Heart left ventricle (tissue), 16 donors: ENCODE measurements around the gene CDK5RAP3. TPM values are rescaled to one million over a fixed set of nuclear protein-coding genes. Genes with fewer than 3 reads are reported as not detected.

ENCODE experiments used
- ATAC-seq, 4 donors: fragments of 200-7000 bp; cut with Tn5 transposase; one replicate each; pipeline ENCODE4 v1.9.1; 2020 to 2022; ENCODE audit warnings: moderate library complexity in 4 of 4, mild to moderate bottlenecking in 3 of 4, moderate number of reproducible peaks in 1 of 4
- DNase-seq, 5 donors: peaks; one replicate each; pipeline ENCODE4 v3.0.0-alpha.2; 2020
- H3K27ac ChIP-seq, 12 donors: fragments of 200-600 bp; sonication (generic) in 4 of 12; one replicate each; pipeline versions ENCODE4 v1.5.0 to v1.8.0; 2016 to 2022; ENCODE audit warnings: mild to moderate bottlenecking in 2 of 12
- H3K27me3 ChIP-seq, 9 donors: fragments of 200-600 bp; sonication (generic) in 2 of 9; one replicate each; pipeline versions ENCODE4 v1.5.1 to v1.8.0; 2016 to 2022; ENCODE audit warnings: mild to moderate bottlenecking in 3 of 9
- H3K36me3 ChIP-seq, 9 donors: fragments of 200-600 bp; sonication (generic) in 2 of 9; one replicate each; pipeline versions ENCODE4 v1.5.0 to v1.8.0; 2018 to 2022; ENCODE audit warnings: mild to moderate bottlenecking in 2 of 9
- H3K4me1 ChIP-seq, 12 donors: fragments of 200-600 bp; sonication (generic) in 4 of 12; one replicate each; pipeline versions ENCODE4 v1.5.0 to v1.8.0; 2016 to 2022; ENCODE audit warnings: mild to moderate bottlenecking in 3 of 12
- H3K4me3 ChIP-seq, 12 donors: fragments of 200-600 bp; sonication (generic) in 4 of 12; one replicate each; pipeline versions ENCODE4 v1.5.0 to v1.8.0; 2017 to 2022; ENCODE audit warnings: mild to moderate bottlenecking in 9 of 12, moderate library complexity in 4 of 12
- H3K9me3 ChIP-seq, 12 donors: fragments of 200-600 bp; sonication (generic) in 4 of 12; one replicate each; pipeline versions ENCODE4 v1.5.0 to v1.8.0; 2016 to 2022; ENCODE audit warnings: mild to moderate bottlenecking in 1 of 12
- CTCF ChIP-seq, 12 donors: fragments of 200-600 bp; sonication (generic) in 4 of 12; IDR thresholded peaks; one replicate each; pipeline versions ENCODE4 v1.5.0 to v1.8.0; 2018 to 2022; ENCODE audit warnings: antibody characterized with exemption in 12 of 12, mild to moderate bottlenecking in 5 of 12
- POLR2A ChIP-seq, 2 donors: fragments of 450-650 bp; IDR thresholded peaks; one replicate each; pipeline ENCODE4 v1.6.1; 2017; ENCODE audit warnings: antibody characterized with exemption in 2 of 2, mild to moderate bottlenecking in 2 of 2, moderate library complexity in 2 of 2
- WGBS, 4 donors: extraction: QIAGEN DNeasy Blood & Tissue Kit in 2 of 4; methylation state at CpG; one replicate each; pipeline versions ENCODE4 v1.1.5 to v1.1.7; 2013 to 2018; 5-methylcytosine and 5-hydroxymethylcytosine counted together
- intact Hi-C, 10 donors: fragments of 100-400 bp; cut with DNase I; formaldehyde crosslinking; loops; one replicate each; pipeline versions ENCODE4 v1.11.1 to v1.14.2; 2022
- polyA plus RNA-seq, 2 donors: library from polyadenylated mRNA; stranded (reverse); fragments of 200-250 nt; gene quantifications; one replicate each; pipeline ENCODE4 v1.2.3, GENCODE V29; 2013
- total RNA-seq, 9 donors: library from RNA; depleted of rRNA in 2 of 9; stranded (reverse); fragments of >200 nt in 2 of 9; fragmentation: NEBNext Ultra II Directional in 3 of 9; extraction: Animal tissue kit (Norgen Biotek cat#: 25700) in 3 of 9; gene quantifications; one replicate each; pipeline versions ENCODE4 v1.1.0 to v1.2.4, GENCODE V29; 2016 to 2023
- donor health status: ischemic (EF 13 %, LVEDD 7.1; RV severe dilation, severe dysfunction).
- donor health status: healthy with polysubstance abuse.
- donor health status: DM: no; HTN: yes; CAD: no.
- donor health status: DM: no; HTN: no; CAD: no.
- donor health status: ischemic (EF 25% LVEDD 6.9; RV normal size, moderate dysfunction).
- donor health status: ischemic (EF 25% LVEDD 5.7; RV mildly dilated, moderate dysfunction).
- donor health status: healthy.
- donor health status: DM: yes; HTN: yes; CAD: no.
- donor health status: ischemic (EF 35%, LVEDD 5.7; RV mildly dilated, moderate dysfunction).
- donor health status: nonischemic (EF 11% LVEDD 7.7; RV severe dilation, severe dysfunction).
- donor health status: DM: yes; HTN: yes; CAD: no.
- donor health status: PGD.
- donor health status: ischemic (EF 29% LVEDD 5.4; RV normal size, mild dysfunction).
- donor health status: nonischemic (EF 23%, LVEDD 6.1; RV moderate dilation, normal function).

The CDK5RAP3 gene
- total and polyA plus RNA-seq, 11 donors: 41.2 to 80.9 (median 53.8) TPM

GRCh38 chr17:48002266-48002915, 31.5 kb downstream of the CDK5RAP3 start:
- no peaks in the 10 kb centered on the region for H3K27me3 ChIP-seq
- DNase-seq: peak in 2 of 5 donors; percentile 9 to 20
- TF ChIP-seq POLR2A (IDR thresholded peaks at IDR 0.05) (no peak), CTCF (IDR thresholded peaks at IDR 0.05) (no peak)
- H3K4me1 ChIP-seq: peaks cover 0 to 60% (median 8%) of the 10 kb centered on the region in 12 donors
- intact Hi-C loops: no loop called here
- ATAC-seq: peak in 3 of 4 donors; percentile 75 to 83 (median 77)
- H3K36me3 ChIP-seq: no peaks in the 10 kb centered on the region
- H3K9me3 ChIP-seq: no peaks in the 10 kb centered on the region
- H3K27ac ChIP-seq: peak overlapping the region in 11 of 12 donors; percentile 24 to 94 (median 50)
- 41 to 53% (median 48%) methylated on average over 4 of the region's 4 CpGs for WGBS, 4 donors
- no peak overlapping the region for H3K4me3 ChIP-seq

GRCh38 chr17:48002916-48003416, 32.1 kb downstream of the CDK5RAP3 start:
- no peak for ATAC-seq

GRCh38 chr17:48003417-48004151, 32.7 kb downstream of the CDK5RAP3 start:
- no peaks in the 10 kb centered on the region for H3K9me3 ChIP-seq
- no peak overlapping the region for H3K4me3 ChIP-seq
- no peak for TF ChIP-seq CTCF (IDR thresholded peaks at IDR 0.05)
- TF ChIP-seq POLR2A (IDR thresholded peaks at IDR 0.05): no peak
- intact Hi-C loops: no loop called here
- no peaks in the 10 kb centered on the region for H3K36me3 ChIP-seq
- 78 to 88% (median 84%) methylated on average over 14 to 17 of the region's 17 CpGs for WGBS, 4 donors
- H3K4me1 ChIP-seq: peaks cover 0 to 60% (median 8%) of the 10 kb centered on the region in 12 donors
- H3K27me3 ChIP-seq: peaks cover 0 to 7% (median 0%) of the 10 kb centered on the region in 9 donors
- no peak for ATAC-seq
- peak overlapping the region in 3 of 12 donors; percentile 48 to 94 (median 61) for H3K27ac ChIP-seq
- peak in 1 of 5 donors; percentile 17 for DNase-seq

More at GRCh38 chr17:48002916-48003416, 32.1 kb downstream of the CDK5RAP3 start:
- Histone ChIP-seq H3K27me3 (peaks cover 0 to under 1% (median 0%) of the 10 kb centered on the region in 9 donors), H3K9me3 (no peaks in the 10 kb centered on the region), H3K4me3 (no peak overlapping the region), H3K36me3 (no peaks in the 10 kb centered on the region), H3K4me1 (peaks cover 0 to 60% (median 8%) of the 10 kb centered on the region in 12 donors), H3K27ac (peak overlapping the region in 7 of 12 donors; percentile 24 to 94 (median 50))
- intact Hi-C loops: no loop called here
- peak in 1 of 5 donors; percentile 14 for DNase-seq
- TF ChIP-seq POLR2A (IDR thresholded peaks at IDR 0.05) (no peak), CTCF (IDR thresholded peaks at IDR 0.05) (no peak)
- WGBS, 4 donors: 57 to 75% (median 62%) methylated on average over 4 to 7 of the region's 7 CpGs

- Histone ChIP-seq H3K36me3 (no peaks in the 10 kb centered on the region), H3K27ac (peak overlapping the region in 1 of 12 donors; percentile 94), H3K9me3 (no peaks in the 10 kb centered on the region), H3K27me3 (peaks cover 0 to 19% (median 0%) of the 10 kb centered on the region in 9 donors), H3K4me3 (no peak overlapping the region), H3K4me1 (peaks cover 0 to 55% (median 8%) of the 10 kb centered on the region in 12 donors)
- no peak for TF ChIP-seq CTCF (IDR thresholded peaks at IDR 0.05)
- no peak for TF ChIP-seq POLR2A (IDR thresholded peaks at IDR 0.05)
- DNase-seq: no peak
- intact Hi-C loops: no loop called here
- WGBS, 4 donors: 30 to 50% (median 36%) methylated on average over 3 of the region's 3 CpGs
- ATAC-seq: no peak
Observed at GRCh38 chr17:48004983-48005382, 34.1 kb downstream of the CDK5RAP3 start.
